ENCODE results near the gene LCE3B.
"Not testable (repeated sequence)": the region's sequence is repeated elsewhere in the genome, so short reads cannot be mapped to it uniquely, and the experiment has no call there.

Gene LCE3B, protein sequence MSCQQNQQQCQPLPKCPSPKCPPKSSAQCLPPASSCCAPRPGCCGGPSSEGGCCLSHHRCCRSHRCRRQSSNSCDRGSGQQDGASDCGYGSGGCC
- total RNA-seq: 0 reads per million in 3 donors

DNA sequence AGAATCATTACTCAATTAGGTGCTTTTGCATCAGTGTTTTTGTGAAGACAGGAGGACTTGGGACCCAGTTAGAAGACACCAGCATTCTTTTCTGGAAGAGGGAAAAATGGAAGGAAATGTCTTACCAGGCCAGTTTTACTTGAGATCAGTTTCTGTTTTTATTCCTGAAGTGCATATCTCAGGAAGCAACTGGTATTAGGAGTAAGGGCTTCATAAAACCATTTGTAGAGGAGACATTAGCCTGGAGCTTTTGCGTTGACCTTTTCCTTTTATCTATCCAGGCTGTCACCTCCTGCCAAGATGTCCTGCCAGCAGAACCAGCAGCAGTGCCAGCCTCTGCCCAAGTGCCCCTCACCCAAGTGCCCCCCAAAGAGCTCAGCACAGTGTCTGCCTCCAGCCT is at the start of gene LCE3B:
Gene LCE3B, plus strand, starts transcription at position 301 of the 400 bp plus-strand sequence. Its CDS starts 0 bp downstream, at position 301.
- Histone ChIP-seq H3K27ac (ENCODE audit: insufficient read depth, low read length, poor library complexity, severe bottlenecking) (no peak within 1 kb of the TSS), H3K27me3 (replicated peaks; ENCODE audit: control insufficient read depth, insufficient read depth, low read length, poor library complexity, severe bottlenecking) (no peaks in the 10 kb centered on the region), H3K4me1 (ENCODE audit: control insufficient read depth, insufficient read depth, low read length, poor library complexity, severe bottlenecking) (no peaks in the 10 kb centered on the region), H3K9me3 (ENCODE audit: control insufficient read depth, low read length) (no peaks in the 10 kb centered on the region), H3K4me3 (ENCODE audit: insufficient read depth, low read depth, low read length, poor library complexity, severe bottlenecking) (no peak within 1 kb of the TSS), H3K36me3 (ENCODE audit: control insufficient read depth, insufficient read depth, low read length) (no peaks in the 10 kb centered on the region)
- no peak for DNase-seq

DNA sequence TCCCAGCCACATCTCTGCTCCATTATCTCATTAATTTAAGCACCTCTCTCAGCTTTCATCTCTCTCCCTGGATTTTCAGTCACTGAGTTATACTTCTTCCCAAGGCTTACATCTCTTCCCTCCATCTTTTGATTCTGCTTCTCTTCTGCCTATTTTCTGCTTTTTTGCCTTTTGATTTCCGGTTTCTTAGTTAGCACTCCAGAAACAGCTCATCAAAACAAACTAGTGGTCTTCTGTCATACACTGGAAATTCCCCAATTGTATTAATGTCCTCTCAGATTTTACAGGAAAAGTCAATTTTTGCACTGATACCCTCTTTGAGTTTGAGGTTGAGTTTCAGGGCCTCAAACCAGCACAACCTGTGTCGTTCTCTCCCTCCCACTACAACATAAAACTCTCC is 48.5 kb upstream of the LCE3B start:
- DNase-seq: no peak
- Histone ChIP-seq H3K4me1 (ENCODE audit: control insufficient read depth, insufficient read depth, low read length, poor library complexity, severe bottlenecking) (no peaks in the 10 kb centered on the region), H3K27ac (ENCODE audit: insufficient read depth, low read length, poor library complexity, severe bottlenecking) (no peak overlapping the region), H3K9me3 (ENCODE audit: control insufficient read depth, low read length) (no peaks in the 10 kb centered on the region), H3K4me3 (ENCODE audit: insufficient read depth, low read depth, low read length, poor library complexity, severe bottlenecking) (no peak overlapping the region), H3K27me3 (replicated peaks; ENCODE audit: control insufficient read depth, insufficient read depth, low read length, poor library complexity, severe bottlenecking) (no peaks in the 10 kb centered on the region), H3K36me3 (ENCODE audit: control insufficient read depth, insufficient read depth, low read length) (no peaks in the 10 kb centered on the region)

DNA sequence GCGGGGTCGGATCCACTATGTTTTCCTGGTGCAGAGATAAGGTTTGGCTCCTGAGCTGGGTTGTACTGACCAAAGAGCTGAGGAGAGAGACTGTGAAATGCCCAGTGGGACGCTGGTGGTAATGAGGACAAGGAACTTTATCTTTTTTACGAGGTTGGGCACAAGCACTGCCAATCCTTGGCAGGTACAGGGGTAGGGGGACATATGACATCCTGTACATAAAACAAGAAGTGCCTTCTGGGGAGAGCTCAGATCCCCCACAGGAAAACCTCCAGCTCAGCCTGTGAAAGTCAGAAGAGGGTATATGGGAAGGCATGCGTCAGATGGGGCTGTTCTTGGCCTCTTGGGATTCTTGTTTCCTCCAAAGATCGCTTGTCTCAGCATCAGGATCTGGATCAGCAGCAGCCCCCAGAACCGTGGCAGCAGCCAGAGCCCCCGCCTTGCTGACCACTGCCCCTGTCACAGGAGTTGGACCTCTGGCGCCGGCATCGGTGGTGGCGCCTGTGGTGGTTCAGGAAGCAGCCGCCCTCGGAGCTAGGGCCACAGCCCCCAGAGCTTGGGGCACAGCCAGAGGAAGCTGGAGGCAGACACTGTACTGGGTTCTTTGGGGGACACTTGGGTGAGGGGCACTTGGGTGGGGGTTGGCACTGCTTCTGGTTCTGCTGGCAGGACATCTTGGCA is 47.9 kb upstream of the LCE3B start:
- no peaks in the 10 kb centered on the region for H3K36me3 ChIP-seq (ENCODE audit: control insufficient read depth, insufficient read depth, low read length)
- H3K27me3 ChIP-seq (replicated peaks; ENCODE audit: control insufficient read depth, insufficient read depth, low read length, poor library complexity, severe bottlenecking): no peaks in the 10 kb centered on the region
- no peaks in the 10 kb centered on the region for H3K4me1 ChIP-seq (ENCODE audit: control insufficient read depth, insufficient read depth, low read length, poor library complexity, severe bottlenecking)
- DNase-seq: no peak
- H3K4me3 ChIP-seq (ENCODE audit: insufficient read depth, low read depth, low read length, poor library complexity, severe bottlenecking): no peak overlapping the region
- H3K9me3 ChIP-seq (ENCODE audit: control insufficient read depth, low read length): no peaks in the 10 kb centered on the region
- no peak overlapping the region for H3K27ac ChIP-seq (ENCODE audit: insufficient read depth, low read length, poor library complexity, severe bottlenecking)

DNA sequence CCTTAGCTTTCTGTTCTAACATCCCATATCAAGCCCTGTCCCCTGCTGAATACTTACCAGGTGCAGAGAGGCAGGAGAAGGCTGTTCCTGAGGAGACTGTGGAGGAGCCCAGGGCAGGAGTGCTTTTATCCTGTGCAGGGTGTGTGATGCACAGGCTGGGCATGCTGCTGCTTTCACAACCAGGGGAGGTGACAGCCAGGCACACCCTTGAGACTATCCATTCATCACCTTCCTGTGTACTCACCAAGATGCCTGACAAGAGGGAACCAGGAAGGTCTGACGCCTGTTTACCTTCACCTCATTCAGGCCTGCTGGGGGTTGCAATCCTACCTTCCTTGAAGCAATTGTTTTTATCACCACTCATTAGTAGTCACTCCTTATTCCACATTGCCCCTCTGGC is 46.9 kb upstream of the LCE3B start, which contains the start of gene LCE3E:
Gene LCE3E, minus strand, starts transcription at position 100 of the 400 bp plus-strand sequence. CDS start 572 bp downstream, outside the sequence.
- Histone ChIP-seq H3K9me3 (ENCODE audit: control insufficient read depth, low read length) (no peaks in the 10 kb centered on the region), H3K4me3 (ENCODE audit: insufficient read depth, low read depth, low read length, poor library complexity, severe bottlenecking) (no peak within 1 kb of the TSS), H3K27ac (ENCODE audit: insufficient read depth, low read length, poor library complexity, severe bottlenecking) (no peak within 1 kb of the TSS), H3K27me3 (replicated peaks; ENCODE audit: control insufficient read depth, insufficient read depth, low read length, poor library complexity, severe bottlenecking) (no peaks in the 10 kb centered on the region), H3K36me3 (ENCODE audit: control insufficient read depth, insufficient read depth, low read length) (no peaks in the 10 kb centered on the region), H3K4me1 (ENCODE audit: control insufficient read depth, insufficient read depth, low read length, poor library complexity, severe bottlenecking) (no peaks in the 10 kb centered on the region)
- no peak for DNase-seq

DNA sequence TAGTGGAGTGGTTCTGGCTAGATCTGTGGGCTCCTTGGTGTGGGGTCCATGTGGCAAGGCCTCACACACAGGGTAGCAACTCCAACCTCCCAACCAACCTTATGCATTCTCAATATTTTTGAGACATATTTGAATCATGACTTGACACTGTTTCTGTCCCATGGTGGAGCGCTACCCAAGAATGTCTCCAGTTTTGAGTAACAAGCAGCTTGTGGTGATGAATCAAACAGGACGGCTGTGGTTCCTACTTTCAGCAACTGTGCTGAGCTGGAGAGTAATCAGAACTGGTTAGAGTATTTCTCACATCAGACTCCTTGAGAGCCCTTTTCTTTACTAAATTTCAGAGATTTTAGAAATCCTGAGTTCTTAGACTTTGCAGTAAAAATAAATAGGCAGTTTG is 36.4 kb upstream of the LCE3B start:
- no peak for DNase-seq
- H3K4me1 ChIP-seq (ENCODE audit: control insufficient read depth, insufficient read depth, low read length, poor library complexity, severe bottlenecking): no peaks in the 10 kb centered on the region
- no peak overlapping the region for H3K4me3 ChIP-seq (ENCODE audit: insufficient read depth, low read depth, low read length, poor library complexity, severe bottlenecking)
- H3K27ac ChIP-seq (ENCODE audit: insufficient read depth, low read length, poor library complexity, severe bottlenecking): no peak overlapping the region
- H3K36me3 ChIP-seq (ENCODE audit: control insufficient read depth, insufficient read depth, low read length): no peaks in the 10 kb centered on the region
- no peaks in the 10 kb centered on the region for H3K9me3 ChIP-seq (ENCODE audit: control insufficient read depth, low read length)
- peaks cover 4% of the 10 kb centered on the region for H3K27me3 ChIP-seq (replicated peaks; ENCODE audit: control insufficient read depth, insufficient read depth, low read length, poor library complexity, severe bottlenecking)

DNA sequence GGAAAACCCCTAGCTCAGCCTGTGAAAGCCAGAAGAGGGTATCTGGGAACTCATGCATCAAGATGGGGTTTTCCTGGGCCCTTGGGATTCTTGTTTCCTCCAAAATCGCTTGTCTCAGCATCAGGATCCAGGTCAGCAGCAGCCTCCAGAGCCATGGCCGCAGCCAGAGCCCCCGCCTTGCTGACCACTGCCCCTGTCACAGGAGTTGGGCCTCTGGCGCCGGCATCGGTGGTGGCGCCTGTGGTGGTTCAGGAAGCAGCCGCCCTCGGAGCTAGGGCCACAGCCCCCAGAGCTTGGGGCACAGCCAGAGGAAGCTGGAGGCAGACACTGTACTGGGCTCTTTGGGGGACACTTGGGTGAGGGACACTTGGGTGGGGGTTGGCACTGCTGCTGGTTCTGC is 34.1 kb upstream of the LCE3B start:
- H3K36me3 ChIP-seq (ENCODE audit: control insufficient read depth, insufficient read depth, low read length); H3K4me3 ChIP-seq (ENCODE audit: insufficient read depth, low read depth, low read length, poor library complexity, severe bottlenecking); H3K9me3 ChIP-seq (ENCODE audit: control insufficient read depth, low read length); H3K4me1 ChIP-seq (ENCODE audit: control insufficient read depth, insufficient read depth, low read length, poor library complexity, severe bottlenecking); H3K27me3 ChIP-seq (replicated peaks; ENCODE audit: control insufficient read depth, insufficient read depth, low read length, poor library complexity, severe bottlenecking); H3K27ac ChIP-seq (ENCODE audit: insufficient read depth, low read length, poor library complexity, severe bottlenecking); DNase-seq: not testable (repeated sequence)

DNA sequence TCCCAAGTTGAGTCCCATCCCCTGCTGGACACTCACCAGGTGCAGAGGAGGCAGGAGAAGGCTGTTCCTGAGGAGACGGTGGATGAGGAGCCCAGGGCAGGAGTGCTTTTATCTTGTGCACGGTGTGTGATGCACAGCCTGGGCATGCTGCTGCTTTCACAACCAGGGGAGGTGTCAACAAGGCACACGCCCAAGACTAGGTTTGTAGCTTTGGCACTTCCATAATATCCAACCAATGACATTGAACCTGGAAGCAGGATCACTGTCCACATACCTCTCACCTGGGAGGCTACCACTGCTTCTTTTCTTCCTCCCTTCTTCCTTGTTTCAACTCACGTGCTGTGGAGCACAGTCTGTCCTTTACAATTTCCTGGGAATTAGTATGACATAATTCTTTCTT is 33.2 kb upstream of the LCE3B start, which contains the start of gene LCE3D:
Gene LCE3D, minus strand, starts transcription at position 84 of the 400 bp plus-strand sequence. CDS start 580 bp downstream, outside the sequence.
- H3K36me3 ChIP-seq (ENCODE audit: control insufficient read depth, insufficient read depth, low read length): no peaks in the 10 kb centered on the region
- no peaks in the 10 kb centered on the region for H3K9me3 ChIP-seq (ENCODE audit: control insufficient read depth, low read length)
- no peak within 1 kb of the TSS for H3K27ac ChIP-seq (ENCODE audit: insufficient read depth, low read length, poor library complexity, severe bottlenecking)
- no peaks in the 10 kb centered on the region for H3K27me3 ChIP-seq (replicated peaks; ENCODE audit: control insufficient read depth, insufficient read depth, low read length, poor library complexity, severe bottlenecking)
- no peaks in the 10 kb centered on the region for H3K4me1 ChIP-seq (ENCODE audit: control insufficient read depth, insufficient read depth, low read length, poor library complexity, severe bottlenecking)
- DNase-seq: no peak
- H3K4me3 ChIP-seq (ENCODE audit: insufficient read depth, low read depth, low read length, poor library complexity, severe bottlenecking): no peak within 1 kb of the TSS

DNA sequence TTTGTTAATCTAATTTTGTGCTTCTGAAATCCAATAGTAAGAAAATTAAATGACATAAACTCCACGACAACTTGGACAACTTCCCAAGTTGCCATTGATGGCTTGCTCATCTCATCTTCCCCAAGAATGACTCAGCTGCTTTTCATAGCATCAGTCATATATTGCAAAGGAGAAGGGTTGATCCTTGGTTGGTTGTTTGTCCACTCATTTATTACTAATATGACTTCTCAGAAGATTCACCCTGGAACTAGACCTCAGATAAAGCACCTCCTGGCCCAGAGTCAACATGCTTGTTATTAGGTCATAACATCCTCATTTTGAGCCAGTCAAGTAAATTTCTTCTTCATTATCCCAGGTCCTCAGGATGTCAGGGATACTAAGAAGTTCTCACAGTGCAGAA is 31.0 kb upstream of the LCE3B start:
- Histone ChIP-seq H3K36me3 (ENCODE audit: control insufficient read depth, insufficient read depth, low read length) (no peaks in the 10 kb centered on the region), H3K27me3 (replicated peaks; ENCODE audit: control insufficient read depth, insufficient read depth, low read length, poor library complexity, severe bottlenecking) (no peaks in the 10 kb centered on the region), H3K27ac (ENCODE audit: insufficient read depth, low read length, poor library complexity, severe bottlenecking) (no peak overlapping the region), H3K9me3 (ENCODE audit: control insufficient read depth, low read length) (no peaks in the 10 kb centered on the region), H3K4me3 (ENCODE audit: insufficient read depth, low read depth, low read length, poor library complexity, severe bottlenecking) (no peak overlapping the region), H3K4me1 (ENCODE audit: control insufficient read depth, insufficient read depth, low read length, poor library complexity, severe bottlenecking) (no peaks in the 10 kb centered on the region)
- no peak for DNase-seq

DNA sequence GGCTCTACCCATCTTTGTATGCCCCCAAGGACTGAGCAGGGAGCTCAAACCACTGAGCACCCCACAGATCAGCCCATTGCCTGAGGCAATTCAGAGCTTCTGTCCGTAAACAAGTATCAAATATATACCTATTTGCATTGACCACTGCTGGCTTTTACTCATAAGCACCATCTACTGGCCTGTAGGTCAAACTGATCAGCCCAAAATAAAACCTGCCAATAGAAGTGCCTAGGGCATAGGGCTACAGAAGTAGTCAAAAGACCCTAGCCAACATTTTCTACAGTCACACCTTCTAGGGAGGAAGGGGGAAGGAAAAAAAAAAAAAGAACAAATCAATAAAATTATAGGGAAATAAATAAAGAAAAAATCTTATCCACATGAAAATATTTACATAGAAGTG is 28.0 kb upstream of the LCE3B start:
- no peak for DNase-seq
- Histone ChIP-seq H3K4me3 (ENCODE audit: insufficient read depth, low read depth, low read length, poor library complexity, severe bottlenecking) (no peak overlapping the region), H3K4me1 (ENCODE audit: control insufficient read depth, insufficient read depth, low read length, poor library complexity, severe bottlenecking) (no peaks in the 10 kb centered on the region), H3K36me3 (ENCODE audit: control insufficient read depth, insufficient read depth, low read length) (no peaks in the 10 kb centered on the region), H3K27me3 (replicated peaks; ENCODE audit: control insufficient read depth, insufficient read depth, low read length, poor library complexity, severe bottlenecking) (no peaks in the 10 kb centered on the region), H3K27ac (ENCODE audit: insufficient read depth, low read length, poor library complexity, severe bottlenecking) (no peak overlapping the region), H3K9me3 (ENCODE audit: control insufficient read depth, low read length) (no peaks in the 10 kb centered on the region)

DNA sequence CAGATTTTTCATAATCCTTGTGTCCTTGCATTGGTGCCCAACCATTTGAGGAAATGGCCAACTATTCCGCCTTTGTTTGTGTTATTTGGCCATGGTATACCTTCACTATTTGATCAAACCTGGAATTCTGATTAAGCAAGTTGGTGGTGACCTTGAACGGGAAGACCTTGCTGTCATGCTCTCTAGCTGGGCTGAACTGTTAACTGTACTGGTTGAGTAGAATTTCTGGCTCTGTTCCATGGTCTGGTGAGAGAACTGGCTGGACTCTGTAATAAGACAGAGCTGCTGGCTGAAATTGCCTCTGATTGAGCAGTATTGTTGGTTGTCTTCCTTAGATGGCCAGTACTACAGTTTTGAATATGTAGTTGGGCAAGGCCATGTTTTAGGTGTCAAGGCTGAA is 16.6 kb upstream of the LCE3B start:
- DNase-seq: no peak
- Histone ChIP-seq H3K4me1 (ENCODE audit: control insufficient read depth, insufficient read depth, low read length, poor library complexity, severe bottlenecking) (no peaks in the 10 kb centered on the region), H3K9me3 (ENCODE audit: control insufficient read depth, low read length) (no peaks in the 10 kb centered on the region), H3K27ac (ENCODE audit: insufficient read depth, low read length, poor library complexity, severe bottlenecking) (no peak overlapping the region), H3K36me3 (ENCODE audit: control insufficient read depth, insufficient read depth, low read length) (no peaks in the 10 kb centered on the region), H3K4me3 (ENCODE audit: insufficient read depth, low read depth, low read length, poor library complexity, severe bottlenecking) (no peak overlapping the region), H3K27me3 (replicated peaks; ENCODE audit: control insufficient read depth, insufficient read depth, low read length, poor library complexity, severe bottlenecking) (no peaks in the 10 kb centered on the region)

Measured in effector memory CD4-positive, alpha-beta T cell (primary cell).